Measurements from ENCODE around the gene ATP7A. TPM values are rescaled to one million over a fixed set of nuclear protein-coding genes. Genes with fewer than 3 reads are reported as not detected.

ATP7A gene
- total RNA-seq, 1 experiment from 2014 or later: 13.5 TPM

DNA sequence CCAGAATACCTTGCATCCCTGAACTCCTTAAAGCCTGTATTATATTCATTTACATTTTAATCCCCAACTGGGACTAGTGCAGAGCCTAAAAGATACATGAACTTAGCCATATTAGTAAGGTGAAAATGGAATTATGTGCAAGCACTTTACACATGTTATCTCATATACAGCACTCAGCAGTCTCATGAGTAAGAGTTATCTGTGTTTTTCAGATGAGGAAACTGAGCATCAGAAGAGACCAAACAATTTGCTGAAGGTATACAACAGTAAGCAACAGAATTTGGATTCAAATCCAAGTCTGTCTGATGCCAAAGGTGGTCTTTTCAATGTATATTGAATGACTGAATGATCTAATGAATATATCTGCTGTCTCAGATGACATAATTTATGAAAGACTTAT is 12.3 kb downstream of the ATP7A start:
- ChIA-PET CTCF (no interaction called here), POLR2A (no interaction called here)
- no TSS peak for BruUV-seq (replicated peaks)
- Histone ChIP-seq H3K9me3 (ENCODE audit: control insufficient read depth, insufficient read depth, low read depth, low read length) (no peaks in the 10 kb centered on the region), H3K36me3 (ENCODE audit: control insufficient read depth, insufficient read depth, low read length) (no peaks in the 10 kb centered on the region), H3K27ac (ENCODE audit: low read length) (no peak overlapping the region), H3K4me3 (ENCODE audit: low read depth in 2 of 2, low read length in 2 of 2) (no peak overlapping the region), H3K27me3 (ENCODE audit: control insufficient read depth, insufficient read depth, low read length) (no peaks in the 10 kb centered on the region), H3K4me1 (ENCODE audit: control insufficient read depth, insufficient read depth, low read length) (peaks cover 12% of the 10 kb centered on the region; the same call in 1 of the 2 replicates)
- intact Hi-C loops (cut with micrococcal nuclease; ENCODE audit: unreplicated experiment) (no loop called here), in situ Hi-C loops (cut with HindIII; ENCODE audit: low pct_unique_long_range_greater_than_20kb, low sequenced_read_pairs) (no loop called here)
- TF ChIP-seq, protein P1, sequence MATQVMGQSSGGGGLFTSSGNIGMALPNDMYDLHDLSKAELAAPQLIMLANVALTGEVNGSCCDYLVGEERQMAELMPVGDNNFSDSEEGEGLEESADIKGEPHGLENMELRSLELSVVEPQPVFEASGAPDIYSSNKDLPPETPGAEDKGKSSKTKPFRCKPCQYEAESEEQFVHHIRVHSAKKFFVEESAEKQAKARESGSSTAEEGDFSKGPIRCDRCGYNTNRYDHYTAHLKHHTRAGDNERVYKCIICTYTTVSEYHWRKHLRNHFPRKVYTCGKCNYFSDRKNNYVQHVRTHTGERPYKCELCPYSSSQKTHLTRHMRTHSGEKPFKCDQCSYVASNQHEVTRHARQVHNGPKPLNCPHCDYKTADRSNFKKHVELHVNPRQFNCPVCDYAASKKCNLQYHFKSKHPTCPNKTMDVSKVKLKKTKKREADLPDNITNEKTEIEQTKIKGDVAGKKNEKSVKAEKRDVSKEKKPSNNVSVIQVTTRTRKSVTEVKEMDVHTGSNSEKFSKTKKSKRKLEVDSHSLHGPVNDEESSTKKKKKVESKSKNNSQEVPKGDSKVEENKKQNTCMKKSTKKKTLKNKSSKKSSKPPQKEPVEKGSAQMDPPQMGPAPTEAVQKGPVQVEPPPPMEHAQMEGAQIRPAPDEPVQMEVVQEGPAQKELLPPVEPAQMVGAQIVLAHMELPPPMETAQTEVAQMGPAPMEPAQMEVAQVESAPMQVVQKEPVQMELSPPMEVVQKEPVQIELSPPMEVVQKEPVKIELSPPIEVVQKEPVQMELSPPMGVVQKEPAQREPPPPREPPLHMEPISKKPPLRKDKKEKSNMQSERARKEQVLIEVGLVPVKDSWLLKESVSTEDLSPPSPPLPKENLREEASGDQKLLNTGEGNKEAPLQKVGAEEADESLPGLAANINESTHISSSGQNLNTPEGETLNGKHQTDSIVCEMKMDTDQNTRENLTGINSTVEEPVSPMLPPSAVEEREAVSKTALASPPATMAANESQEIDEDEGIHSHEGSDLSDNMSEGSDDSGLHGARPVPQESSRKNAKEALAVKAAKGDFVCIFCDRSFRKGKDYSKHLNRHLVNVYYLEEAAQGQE (IDR thresholded peaks at IDR 0.05; ENCODE audit: insufficient read depth in 1 of 2, low read depth in 2 of 2, low read length in 1 of 2): no peak
- TF ChIP-seq TCF7L2 (IDR thresholded peaks at IDR 0.05; ENCODE audit: low read depth, low read length): no peak
- no peak for TF ChIP-seq SIN3A (IDR thresholded peaks at IDR 0.05; ENCODE audit: borderline replicate concordance, insufficient read depth, low read depth, low read length)
- DNase-seq (ENCODE audit: low read depth, low spot score): no peak
- ATAC-seq: no peak

DNA sequence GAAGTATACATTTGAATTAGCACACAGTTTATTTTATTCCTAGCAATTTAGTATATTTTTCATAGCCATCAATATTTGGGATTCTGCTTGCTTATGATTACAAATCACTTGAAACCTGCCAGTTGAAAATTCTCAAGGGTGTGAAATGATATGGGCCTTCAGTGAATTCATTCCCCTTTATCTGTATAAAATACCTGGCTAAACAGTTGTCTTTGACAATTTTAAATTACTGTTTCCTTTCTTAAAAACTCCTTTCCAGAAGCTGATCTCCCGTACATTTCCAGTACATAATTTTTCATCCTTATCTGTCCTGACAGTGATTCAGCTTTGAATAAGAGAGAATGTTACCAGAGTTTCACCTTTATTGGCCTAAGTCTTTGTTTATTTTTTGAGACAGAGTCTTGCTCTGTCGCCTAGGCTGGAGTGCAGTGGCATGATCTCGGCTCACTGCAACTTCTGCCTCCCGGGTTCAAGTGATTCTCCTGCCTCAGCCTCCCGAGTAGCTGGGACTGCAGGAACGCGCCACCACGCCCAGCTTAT is 13.9 kb downstream of the ATP7A start:
- CTCF ChIA-PET: no interaction called here
- no TSS peak for BruUV-seq (replicated peaks)
- in situ Hi-C loops (cut with HindIII; ENCODE audit: low pct_unique_long_range_greater_than_20kb, low sequenced_read_pairs): no loop called here

DNA sequence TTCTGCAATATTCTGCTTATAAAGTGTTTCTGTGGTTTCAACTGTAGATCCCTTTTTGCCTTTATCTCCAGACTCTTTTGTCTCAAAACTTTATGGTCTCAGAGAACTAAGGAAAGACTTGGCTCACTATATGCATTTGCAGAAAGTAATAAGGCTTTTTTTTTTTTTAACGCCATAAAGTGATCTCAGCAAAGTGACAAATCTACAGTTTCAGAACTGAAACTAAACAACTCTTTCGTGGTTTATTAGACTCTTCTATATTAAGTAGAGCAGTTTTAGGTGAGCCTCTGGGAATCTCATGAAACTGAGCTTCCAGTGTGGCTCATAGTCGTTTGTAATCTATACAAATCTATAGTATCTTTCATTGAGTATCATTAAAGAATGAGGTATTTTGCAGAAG is 15.3 kb downstream of the ATP7A start:
- in situ Hi-C loops (cut with HindIII; ENCODE audit: low pct_unique_long_range_greater_than_20kb, low sequenced_read_pairs): no loop called here
- BruUV-seq (replicated peaks): no TSS peak
- Histone ChIP-seq H3K27ac (ENCODE audit: low read length) (no peak overlapping the region), H3K4me1 (ENCODE audit: control insufficient read depth, insufficient read depth, low read length) (peaks cover 10% of the 10 kb centered on the region; the same call in 1 of the 2 replicates), H3K4me3 (ENCODE audit: low read depth in 2 of 2, low read length in 2 of 2) (no peak overlapping the region), H3K27me3 (ENCODE audit: control insufficient read depth, insufficient read depth, low read length) (no peaks in the 10 kb centered on the region), H3K9me3 (ENCODE audit: control insufficient read depth, insufficient read depth, low read depth, low read length) (no peaks in the 10 kb centered on the region), H3K36me3 (ENCODE audit: control insufficient read depth, insufficient read depth, low read length) (no peaks in the 10 kb centered on the region)
- intact Hi-C loops (cut with micrococcal nuclease; ENCODE audit: unreplicated experiment): no loop called here
- CTCF ChIA-PET: no interaction called here
- no peak for TF ChIP-seq POLR2AphosphoS5 (IDR thresholded peaks at IDR 0.05; ENCODE audit: low read depth, low read length)
- no peak for TF ChIP-seq TCF7L2 (IDR thresholded peaks at IDR 0.05; ENCODE audit: low read depth, low read length)
- TF ChIP-seq, protein P1 (IDR thresholded peaks at IDR 0.05; ENCODE audit: insufficient read depth in 1 of 2, low read depth in 2 of 2, low read length in 1 of 2): no peak
- TF ChIP-seq SIN3A (IDR thresholded peaks at IDR 0.05; ENCODE audit: borderline replicate concordance, insufficient read depth, low read depth, low read length): no peak
- TF ChIP-seq, protein P2, sequence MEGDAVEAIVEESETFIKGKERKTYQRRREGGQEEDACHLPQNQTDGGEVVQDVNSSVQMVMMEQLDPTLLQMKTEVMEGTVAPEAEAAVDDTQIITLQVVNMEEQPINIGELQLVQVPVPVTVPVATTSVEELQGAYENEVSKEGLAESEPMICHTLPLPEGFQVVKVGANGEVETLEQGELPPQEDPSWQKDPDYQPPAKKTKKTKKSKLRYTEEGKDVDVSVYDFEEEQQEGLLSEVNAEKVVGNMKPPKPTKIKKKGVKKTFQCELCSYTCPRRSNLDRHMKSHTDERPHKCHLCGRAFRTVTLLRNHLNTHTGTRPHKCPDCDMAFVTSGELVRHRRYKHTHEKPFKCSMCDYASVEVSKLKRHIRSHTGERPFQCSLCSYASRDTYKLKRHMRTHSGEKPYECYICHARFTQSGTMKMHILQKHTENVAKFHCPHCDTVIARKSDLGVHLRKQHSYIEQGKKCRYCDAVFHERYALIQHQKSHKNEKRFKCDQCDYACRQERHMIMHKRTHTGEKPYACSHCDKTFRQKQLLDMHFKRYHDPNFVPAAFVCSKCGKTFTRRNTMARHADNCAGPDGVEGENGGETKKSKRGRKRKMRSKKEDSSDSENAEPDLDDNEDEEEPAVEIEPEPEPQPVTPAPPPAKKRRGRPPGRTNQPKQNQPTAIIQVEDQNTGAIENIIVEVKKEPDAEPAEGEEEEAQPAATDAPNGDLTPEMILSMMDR (IDR thresholded peaks at IDR 0.05): no peak
- DNase-seq (ENCODE audit: low read depth, low spot score) (no peak), ATAC-seq (no peak)
- POLR2A ChIA-PET: no interaction called here

More for the DNA sequence above, 13.9 kb downstream of the ATP7A start:
- Histone ChIP-seq H3K27me3 (ENCODE audit: control insufficient read depth, insufficient read depth, low read length) (no peaks in the 10 kb centered on the region), H3K4me1 (ENCODE audit: control insufficient read depth, insufficient read depth, low read length) (peaks cover 10% of the 10 kb centered on the region; the same call in 1 of the 2 replicates), H3K27ac (ENCODE audit: low read length) (peak overlapping the region; percentile 54; the same call in 1 of the 2 replicates), H3K4me3 (ENCODE audit: low read depth in 2 of 2, low read length in 2 of 2) (no peak overlapping the region), H3K36me3 (ENCODE audit: control insufficient read depth, insufficient read depth, low read length) (no peaks in the 10 kb centered on the region), H3K9me3 (ENCODE audit: control insufficient read depth, insufficient read depth, low read depth, low read length) (no peaks in the 10 kb centered on the region)
- DNase-seq (ENCODE audit: low read depth, low spot score) (no peak), ATAC-seq (no peak)
- no peak for TF ChIP-seq TCF7L2 (IDR thresholded peaks at IDR 0.05; ENCODE audit: low read depth, low read length)
- no peak for TF ChIP-seq SIN3A (IDR thresholded peaks at IDR 0.05; ENCODE audit: borderline replicate concordance, insufficient read depth, low read depth, low read length)
- POLR2A ChIA-PET: no interaction called here
- intact Hi-C loops (cut with micrococcal nuclease; ENCODE audit: unreplicated experiment): no loop called here
